Dermis microvascular lymphatic vessel endothelial cell (primary cell): ENCODE data around the gene MEOX1. TPM values are rescaled to one million over a fixed set of nuclear protein-coding genes. Genes with fewer than 3 reads are reported as not detected.

ENCODE experiments used
- DNase-seq, 2 donors: peaks; one replicate each; pipeline versions ENCODE4 v3.0.0 to v3.0.0-alpha.2; 2010; ENCODE audit warnings: low read depth in 2 of 2
- total RNA-seq: library from RNA; depleted of rRNA; stranded (reverse); fragments of >200 nt; gene quantifications from 2 replicates; pipeline ENCODE4 v1.2.1, GENCODE V29; 2014

Gene MEOX1
- total RNA-seq, 1 donor from 2014 or later = 0.51 TPM

DNA sequence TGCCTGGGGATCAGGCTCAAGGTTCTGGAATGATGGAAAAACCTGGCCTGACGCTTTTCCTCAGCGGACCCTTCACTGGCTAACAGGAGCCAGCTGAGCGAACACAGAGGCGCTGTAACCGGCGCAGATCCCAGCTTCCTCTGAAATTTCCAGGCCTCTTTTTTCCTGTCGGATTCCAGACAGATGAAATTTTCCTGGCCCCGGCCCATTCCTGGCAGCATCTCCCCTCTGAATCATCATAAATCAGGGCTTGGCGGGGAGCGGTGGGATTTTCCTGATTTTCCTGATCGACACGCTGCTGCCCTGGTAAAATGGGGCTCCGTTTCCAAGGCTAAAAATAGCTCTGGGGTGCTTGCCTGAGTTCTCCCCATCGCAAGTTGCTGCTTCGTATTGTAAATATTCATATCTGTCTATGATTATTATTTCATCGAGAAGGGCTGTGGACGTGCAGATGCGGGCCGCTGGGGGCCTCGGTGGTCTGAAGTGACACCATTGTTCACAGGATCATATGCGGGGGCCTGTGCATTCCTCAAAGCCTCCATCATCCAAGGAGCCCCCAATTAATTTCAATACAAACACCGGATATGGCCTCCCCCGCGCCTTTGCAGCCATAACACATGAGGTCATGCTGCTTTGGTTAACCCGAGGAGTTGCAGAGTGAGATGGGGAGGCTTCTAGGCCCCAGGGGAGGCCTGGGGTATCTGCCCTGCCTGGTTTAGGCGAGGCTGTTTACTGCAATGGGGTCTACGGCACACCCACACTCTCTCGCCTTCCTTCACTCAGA lies 69.8 kb downstream of the MEOX1 start:
- peak; percentile 86 to 95 for DNase-seq

DNA sequence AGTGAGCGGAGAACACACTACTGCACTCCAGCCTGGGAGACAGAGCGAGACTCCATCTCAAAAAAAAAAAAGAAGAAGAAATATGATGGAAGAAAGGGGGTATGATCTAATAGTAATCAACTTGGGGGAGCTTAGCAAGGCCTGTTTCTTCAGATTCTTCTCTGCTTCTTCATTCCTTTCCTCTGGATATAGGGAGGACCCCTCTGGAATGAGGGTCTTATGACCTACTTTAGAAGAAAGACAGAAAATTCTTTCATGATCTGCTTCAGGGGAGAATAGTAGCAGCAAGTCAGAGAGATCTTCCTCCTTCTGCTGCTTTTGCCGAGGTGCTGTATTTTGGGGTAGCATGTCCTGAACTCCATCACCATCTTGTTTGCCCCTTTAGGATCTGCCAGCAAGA lies 70.7 kb downstream of the MEOX1 start:
- no peak for DNase-seq

Other genes starting within 250 kb of the MEOX1 start
- 38.9 and 47.3 TPM in 2 replicates for gene DHX8, start 177.9 kb downstream of the MEOX1 start, total RNA-seq
- gene ETV4, start 115.6 kb downstream of the MEOX1 start, total RNA-seq = 7.2 TPM in 2 replicates
- not detected in 2 replicates for gene SOST, start 96.9 kb upstream of the MEOX1 start, total RNA-seq
- gene DUSP3, start 117.1 kb upstream of the MEOX1 start, total RNA-seq = 48.5 and 90.3 TPM in 2 replicates
- gene CFAP97D1, start 118.5 kb upstream of the MEOX1 start, total RNA-seq = under 0.01 TPM in 1 of 2 replicates, not detected in the other
- gene MPP3, start 171.2 kb upstream of the MEOX1 start, total RNA-seq = 1.3 and 1.4 TPM in 2 replicates
- gene CD300LG, start 185.3 kb upstream of the MEOX1 start, total RNA-seq = not detected in 2 replicates
- 0.13 TPM in 2 replicates for gene MPP2, start 245.6 kb upstream of the MEOX1 start, total RNA-seq